Measurements from ENCODE around the gene NCOA6. TPM values are rescaled to one million over a fixed set of nuclear protein-coding genes. Genes with fewer than 3 reads are reported as not detected.

The NCOA6 gene
- total and polyA plus RNA-seq, 2 donors (not counting 1 experiment from before 2014, with no cell fraction given), result 8.1 to 12.0 TPM

DNA sequence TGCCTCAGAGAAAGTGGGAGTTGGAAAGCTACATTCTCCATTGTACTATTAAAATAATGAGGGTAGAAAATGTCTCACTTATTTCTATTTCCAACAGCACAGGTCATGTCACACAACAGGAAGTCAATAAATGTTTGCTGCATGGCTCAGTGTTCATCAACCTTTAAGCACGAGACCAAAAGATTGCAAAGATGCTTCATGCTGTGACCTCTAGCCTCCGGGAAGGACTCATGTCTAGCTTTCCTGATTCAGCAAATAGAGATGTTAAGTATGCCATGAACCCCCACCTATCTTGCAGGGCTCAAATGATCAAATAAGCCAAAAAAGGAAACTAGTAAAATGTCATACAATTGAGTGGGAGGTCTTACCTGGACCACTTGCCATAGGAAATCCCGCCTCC lies 57.4 kb downstream of the NCOA6 start:
- Histone ChIP-seq H3K27me3 (ENCODE audit: control insufficient read depth, insufficient read depth, low read length) (no peaks in the 10 kb centered on the region), H3K4me3 (replicated peaks in 1 of 4; ENCODE audit: control extremely low read depth in 1 of 4, insufficient read depth in 1 of 4, low read depth in 3 of 4, low read length in 4 of 4) (no peak overlapping the region), H2AFZ (ENCODE audit: low read length) (no peak overlapping the region), H3K79me2 (ENCODE audit: control insufficient read depth, insufficient read depth, low read length) (no peaks in the 10 kb centered on the region), H3K27ac (ENCODE audit: insufficient read depth, low read length) (peak overlapping the region; percentile 25), H3K36me3 (ENCODE audit: control insufficient read depth, insufficient read depth, low read length) (peaks cover 12% of the 10 kb centered on the region), H3K9me3 (ENCODE audit: control insufficient read depth, insufficient read depth, low read depth, low read length) (no peaks in the 10 kb centered on the region), H3K4me2 (ENCODE audit: extremely low read depth, insufficient read depth, low read length) (no peak overlapping the region), H4K20me1 (ENCODE audit: control insufficient read depth, extremely low read depth, insufficient read depth, low read length) (no peaks in the 10 kb centered on the region), H3K4me1 (ENCODE audit: control insufficient read depth, extremely low read depth, insufficient read depth, low read length) (peaks cover 15% of the 10 kb centered on the region), H3K9ac (ENCODE audit: insufficient read depth, low read length) (no peak overlapping the region)
- TF ChIP-seq, protein P1, sequence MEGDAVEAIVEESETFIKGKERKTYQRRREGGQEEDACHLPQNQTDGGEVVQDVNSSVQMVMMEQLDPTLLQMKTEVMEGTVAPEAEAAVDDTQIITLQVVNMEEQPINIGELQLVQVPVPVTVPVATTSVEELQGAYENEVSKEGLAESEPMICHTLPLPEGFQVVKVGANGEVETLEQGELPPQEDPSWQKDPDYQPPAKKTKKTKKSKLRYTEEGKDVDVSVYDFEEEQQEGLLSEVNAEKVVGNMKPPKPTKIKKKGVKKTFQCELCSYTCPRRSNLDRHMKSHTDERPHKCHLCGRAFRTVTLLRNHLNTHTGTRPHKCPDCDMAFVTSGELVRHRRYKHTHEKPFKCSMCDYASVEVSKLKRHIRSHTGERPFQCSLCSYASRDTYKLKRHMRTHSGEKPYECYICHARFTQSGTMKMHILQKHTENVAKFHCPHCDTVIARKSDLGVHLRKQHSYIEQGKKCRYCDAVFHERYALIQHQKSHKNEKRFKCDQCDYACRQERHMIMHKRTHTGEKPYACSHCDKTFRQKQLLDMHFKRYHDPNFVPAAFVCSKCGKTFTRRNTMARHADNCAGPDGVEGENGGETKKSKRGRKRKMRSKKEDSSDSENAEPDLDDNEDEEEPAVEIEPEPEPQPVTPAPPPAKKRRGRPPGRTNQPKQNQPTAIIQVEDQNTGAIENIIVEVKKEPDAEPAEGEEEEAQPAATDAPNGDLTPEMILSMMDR (conservative IDR thresholded peaks at IDR 0.05 in 1 of 2, IDR thresholded peaks at IDR 0.05 in 1 of 2; ENCODE audit: low read depth in 1 of 2, low read length in 2 of 2), result no peak
- TF ChIP-seq EZH2 (IDR thresholded peaks at IDR 0.05; ENCODE audit: low read length, missing control alignments), result no peak
- peak; percentile 29 to 58 for DNase-seq (ENCODE audit: low read depth in 2 of 2)

GRCh38 chr20:34762031-34762555 lies 63.4 kb downstream of the NCOA6 start:
- H2AFZ ChIP-seq (ENCODE audit: low read length), result no peak overlapping the region
- DNase-seq (ENCODE audit: low read depth in 2 of 2), result no peak

DNA sequence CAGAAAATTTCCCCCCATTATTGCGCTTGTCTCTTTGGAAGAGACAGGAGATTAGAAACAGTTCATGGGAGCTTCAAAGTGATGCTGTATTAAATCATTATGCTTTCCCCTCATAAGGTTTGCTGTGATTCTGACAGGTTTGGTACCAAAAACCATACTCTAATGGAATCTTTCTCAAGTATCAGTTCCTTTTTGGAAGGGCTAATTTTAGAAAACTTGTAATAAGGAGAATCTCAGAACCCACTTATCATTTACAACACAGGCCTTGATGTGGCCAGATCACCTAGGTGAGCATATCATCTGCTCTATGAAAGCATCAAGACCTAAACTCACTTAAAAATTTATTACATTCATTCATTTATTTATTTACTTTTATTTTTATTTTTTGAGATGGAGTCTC lies 70.1 kb downstream of the NCOA6 start:
- no peaks in the 10 kb centered on the region for H3K9me3 ChIP-seq (ENCODE audit: control insufficient read depth, insufficient read depth, low read depth, low read length)

More at GRCh38 chr20:34762031-34762555, 63.4 kb downstream of the NCOA6 start:
- no peak overlapping the region for H3K4me3 ChIP-seq (replicated peaks in 1 of 4; ENCODE audit: control extremely low read depth in 1 of 4, insufficient read depth in 1 of 4, low read depth in 3 of 4, low read length in 4 of 4)
- H3K79me2 ChIP-seq (ENCODE audit: control insufficient read depth, insufficient read depth, low read length), result no peaks in the 10 kb centered on the region
- no peaks in the 10 kb centered on the region for H3K4me1 ChIP-seq (ENCODE audit: control insufficient read depth, extremely low read depth, insufficient read depth, low read length)
- TF ChIP-seq, protein P1 (conservative IDR thresholded peaks at IDR 0.05 in 1 of 2, IDR thresholded peaks at IDR 0.05 in 1 of 2; ENCODE audit: low read depth in 1 of 2, low read length in 2 of 2), result no peak
- no peak for TF ChIP-seq EZH2 (IDR thresholded peaks at IDR 0.05; ENCODE audit: low read length, missing control alignments)
- no peak overlapping the region for H3K9ac ChIP-seq (ENCODE audit: insufficient read depth, low read length)
- H3K9me3 ChIP-seq (ENCODE audit: control insufficient read depth, insufficient read depth, low read depth, low read length), result no peaks in the 10 kb centered on the region
- no peak overlapping the region for H3K27ac ChIP-seq (ENCODE audit: insufficient read depth, low read length)
- H3K36me3 ChIP-seq (ENCODE audit: control insufficient read depth, insufficient read depth, low read length), result peaks cover 14% of the 10 kb centered on the region
- no peaks in the 10 kb centered on the region for H4K20me1 ChIP-seq (ENCODE audit: control insufficient read depth, extremely low read depth, insufficient read depth, low read length)
- no peak overlapping the region for H3K4me2 ChIP-seq (ENCODE audit: extremely low read depth, insufficient read depth, low read length)
- no peaks in the 10 kb centered on the region for H3K27me3 ChIP-seq (ENCODE audit: control insufficient read depth, insufficient read depth, low read length)

More for the DNA sequence above, 70.1 kb downstream of the NCOA6 start:
- H3K36me3 ChIP-seq (ENCODE audit: control insufficient read depth, insufficient read depth, low read length), result peaks cover 6% of the 10 kb centered on the region
- peaks cover 3% of the 10 kb centered on the region for H3K4me1 ChIP-seq (ENCODE audit: control insufficient read depth, extremely low read depth, insufficient read depth, low read length)
- H3K4me2 ChIP-seq (ENCODE audit: extremely low read depth, insufficient read depth, low read length), result no peak overlapping the region
- TF ChIP-seq, protein P1 (conservative IDR thresholded peaks at IDR 0.05 in 1 of 2, IDR thresholded peaks at IDR 0.05 in 1 of 2; ENCODE audit: low read depth in 1 of 2, low read length in 2 of 2), result no peak
- TF ChIP-seq EZH2 (IDR thresholded peaks at IDR 0.05; ENCODE audit: low read length, missing control alignments), result no peak
- H4K20me1 ChIP-seq (ENCODE audit: control insufficient read depth, extremely low read depth, insufficient read depth, low read length), result no peaks in the 10 kb centered on the region
- no peaks in the 10 kb centered on the region for H3K79me2 ChIP-seq (ENCODE audit: control insufficient read depth, insufficient read depth, low read length)
- DNase-seq (ENCODE audit: low read depth in 2 of 2), result no peak
- no peak overlapping the region for H2AFZ ChIP-seq (ENCODE audit: low read length)
- H3K27me3 ChIP-seq (ENCODE audit: control insufficient read depth, insufficient read depth, low read length), result no peaks in the 10 kb centered on the region
- no peak overlapping the region for H3K4me3 ChIP-seq (replicated peaks in 1 of 4; ENCODE audit: control extremely low read depth in 1 of 4, insufficient read depth in 1 of 4, low read depth in 3 of 4, low read length in 4 of 4)
- H3K27ac ChIP-seq (ENCODE audit: insufficient read depth, low read length), result no peak overlapping the region
- H3K9ac ChIP-seq (ENCODE audit: insufficient read depth, low read length), result no peak overlapping the region
